H1 (cell line): ENCODE results near the gene ZNF831. TPM values are rescaled to one million over a fixed set of nuclear protein-coding genes. Genes with fewer than 3 reads are reported as not detected.

Experiments used
- CTCF ChIA-PET: fragments of 300-600 bp; sonication (Branson Sonifier 250); formaldehyde crosslinking; loops from one replicate; lab custom pipeline; 2021; ENCODE audit not compliant: partially characterized antibody; lab: Charles Lee
- POLR2A ChIA-PET: fragments of 300-600 bp; sonication (Branson Sonifier 250); formaldehyde crosslinking; loops from one replicate; lab custom pipeline; 2021; ENCODE audit warnings: inconsistent platforms; ENCODE audit not compliant: partially characterized antibody; lab: Charles Lee
- DNase-seq, 2 experiments: peaks; one replicate each; pipeline versions ENCODE4 v3.0.0 to v3.0.0-alpha.2; 2010 to 2022; ENCODE audit warnings: low spot score in 2 of 2, low read depth in 1 of 2, mixed read lengths in 1 of 2
- FAIRE-seq: peaks from 2 replicates; lab custom pipeline; 2011; peaks lifted over from hg19 to GRCh38; lab: Jason Lieb, UNC
- H2AFZ ChIP-seq: 2 replicates; pipeline ENCODE4 v1.8.1; 2012; ENCODE audit warnings: low read length, inconsistent platforms
- H2AK5ac ChIP-seq: 2 replicates; pipeline ENCODE4 v1.6.1; 2013; ENCODE audit warnings: low read depth, low read length
- H2BK120ac ChIP-seq: replicated peaks from 2 replicates; pipeline ENCODE3; 2013; ENCODE audit warnings: low read depth, low read length, inconsistent platforms
- H2BK12ac ChIP-seq: 2 replicates; pipeline ENCODE4 v1.6.1; 2013; ENCODE audit warnings: low read depth, low read length
- H2BK15ac ChIP-seq: 2 replicates; pipeline ENCODE4 v1.6.1; 2013; ENCODE audit warnings: low read length
- H2BK20ac ChIP-seq: 2 replicates; pipeline ENCODE4 v1.6.1; 2013; ENCODE audit warnings: low read length
- H2BK5ac ChIP-seq: 2 replicates; pipeline ENCODE4 v1.6.1; 2013; ENCODE audit warnings: low read depth, low read length
- H3K14ac ChIP-seq: 2 replicates; pipeline ENCODE4 v1.6.1; 2013; ENCODE audit warnings: inconsistent platforms; ENCODE audit not compliant: insufficient read length
- H3K18ac ChIP-seq: 2 replicates; pipeline ENCODE4 v1.6.1; 2013; ENCODE audit warnings: low read length; ENCODE audit errors: extremely low read depth
- H3K23ac ChIP-seq: 2 replicates; pipeline ENCODE4 v1.6.1; 2013; ENCODE audit warnings: inconsistent platforms; ENCODE audit not compliant: insufficient read length
- H3K23me2 ChIP-seq: 2 replicates; pipeline ENCODE4 v1.6.1; 2013; ENCODE audit warnings: low read depth, low read length
- H3K27ac ChIP-seq: 2 replicates; pipeline ENCODE4 v1.6.1; 2011; ENCODE audit warnings: low read depth, low read length, inconsistent platforms
- H3K27me3 ChIP-seq, 4 experiments: replicated peaks in 1 of 4; 1 replicate in 1 of 4; 2 replicates in 3 of 4; pipeline versions ENCODE4 v1.6.1 to v1.8.1; 2011 to 2013; ENCODE audit warnings: low read length in 3 of 4, mild to moderate bottlenecking in 3 of 4, inconsistent platforms in 2 of 4, mixed read lengths in 2 of 4, moderate library complexity in 1 of 4; ENCODE audit not compliant: control insufficient read depth in 3 of 4, insufficient read depth in 3 of 4; ENCODE audit errors: extremely low read depth in 1 of 4
- H3K36me3 ChIP-seq, 4 experiments: 2 replicates each; pipeline versions ENCODE4 v1.6.1 to v1.8.1; 2011 to 2013; ENCODE audit warnings: mild to moderate bottlenecking in 4 of 4, low read length in 3 of 4, moderate library complexity in 2 of 4, control low read depth in 1 of 4, inconsistent platforms in 1 of 4; ENCODE audit not compliant: insufficient read depth in 4 of 4, control insufficient read depth in 2 of 4
- H3K4ac ChIP-seq: replicated peaks from 2 replicates; pipeline ENCODE3; 2013; ENCODE audit warnings: low read length, low read depth, mixed read lengths, inconsistent platforms; ENCODE audit not compliant: insufficient read length
- H3K4me1 ChIP-seq, 4 experiments: replicated peaks in 1 of 4; 1 replicate in 1 of 4; 2 replicates in 3 of 4; pipeline versions ENCODE4 v1.6.1 to v1.8.1; 2011 to 2013; ENCODE audit warnings: low read length in 3 of 4, inconsistent platforms in 2 of 4, mixed read lengths in 1 of 4; ENCODE audit not compliant: insufficient read depth in 4 of 4, control insufficient read depth in 3 of 4
- H3K4me2 ChIP-seq, 2 experiments: 2 replicates each; pipeline versions ENCODE4 v1.6.1 to v1.8.1; 2011 to 2013; ENCODE audit warnings: low read depth in 2 of 2, low read length in 2 of 2, control low read depth in 1 of 2, inconsistent platforms in 1 of 2, mild to moderate bottlenecking in 1 of 2; ENCODE audit not compliant: insufficient read depth in 1 of 2
- H3K4me3 ChIP-seq, 4 experiments: fragments of 200-600, 300-600 bp in 1 of 4; sonication (generic), shearing (Covaris generic), sonication (Bioruptor Twin) in 1 of 4; 2 replicates each; pipeline versions ENCODE4 v1.5.1 to v1.8.1; 2011 to 2016; ENCODE audit warnings: low read length in 4 of 4, low read depth in 3 of 4, control low read depth in 2 of 4, inconsistent platforms in 2 of 4, mild to moderate bottlenecking in 2 of 4, mixed read lengths in 1 of 4, moderate library complexity in 1 of 4; ENCODE audit not compliant: insufficient read depth in 2 of 4; ENCODE audit errors: extremely low read depth in 1 of 4
- H3K56ac ChIP-seq: replicated peaks from 2 replicates; pipeline ENCODE3; 2013; ENCODE audit warnings: low read depth, mild to moderate bottlenecking, mixed read lengths, low read length, inconsistent platforms; ENCODE audit not compliant: insufficient read length
- H3K79me1 ChIP-seq: 2 replicates; pipeline ENCODE4 v1.6.1; 2013; ENCODE audit warnings: low read depth, low read length, control low read depth
- H3K79me2 ChIP-seq, 2 experiments: 2 replicates each; pipeline versions ENCODE4 v1.6.1 to v1.8.1; 2012 to 2013; ENCODE audit warnings: low read length in 2 of 2, mild to moderate bottlenecking in 2 of 2, inconsistent platforms in 1 of 2; ENCODE audit not compliant: insufficient read depth in 2 of 2, control insufficient read depth in 1 of 2
- H3K9ac ChIP-seq, 4 experiments: replicated peaks in 1 of 4; 1 replicate in 1 of 4; 2 replicates in 3 of 4; pipeline versions ENCODE4 v1.6.1 to v1.8.1; 2011 to 2013; ENCODE audit warnings: low read depth in 3 of 4, low read length in 3 of 4, control low read depth in 2 of 4, mild to moderate bottlenecking in 2 of 4, moderate library complexity in 2 of 4, inconsistent platforms in 1 of 4; ENCODE audit errors: extremely low read depth in 1 of 4
- H3K9me3 ChIP-seq, 2 experiments: 2 replicates each; pipeline versions ENCODE4 v1.6.1 to v1.8.1; 2012 to 2013; ENCODE audit warnings: mild to moderate bottlenecking in 2 of 2, moderate library complexity in 2 of 2, control low read depth in 1 of 2, inconsistent platforms in 1 of 2, low read depth in 1 of 2, low read length in 1 of 2, mixed read lengths in 1 of 2; ENCODE audit not compliant: insufficient read depth in 2 of 2
- H4K20me1 ChIP-seq, 2 experiments: replicated peaks in 1 of 2; 2 replicates each; pipeline versions ENCODE3 to v1.8.1; 2011 to 2013; ENCODE audit warnings: inconsistent platforms in 2 of 2, low read length in 2 of 2, mild to moderate bottlenecking in 1 of 2; ENCODE audit not compliant: insufficient read depth in 2 of 2, control insufficient read depth in 1 of 2
- H4K5ac ChIP-seq: 2 replicates; pipeline ENCODE4 v1.6.1; 2013; ENCODE audit warnings: low read length, low read depth, mixed read lengths, inconsistent platforms; ENCODE audit not compliant: insufficient read length
- H4K8ac ChIP-seq: 2 replicates; pipeline ENCODE4 v1.8.0; 2013; ENCODE audit warnings: mild to moderate bottlenecking, moderate library complexity, low read length, inconsistent platforms; ENCODE audit not compliant: insufficient read depth; ENCODE audit errors: extremely low read depth
- H4K91ac ChIP-seq: replicated peaks from 2 replicates; pipeline ENCODE3; 2013; ENCODE audit warnings: low read length, mixed read lengths, inconsistent platforms; ENCODE audit not compliant: insufficient read length
- CEBPB ChIP-seq: IDR thresholded peaks from 2 replicates; pipeline ENCODE4 v1.6.1; 2012; ENCODE audit warnings: low read depth, low read length
- CHD1 ChIP-seq: IDR thresholded peaks from 2 replicates; pipeline ENCODE4 v1.6.1; 2012; ENCODE audit warnings: low read depth, low read length, improper control_type of control experiment
- CTCF ChIP-seq, 3 experiments: IDR thresholded peaks; 1 replicate in 2 of 3; 2 replicates in 1 of 3; pipeline versions ENCODE4 v1.5.1 to v1.6.1; 2011; ENCODE audit warnings: low read length in 3 of 3, mild to moderate bottlenecking in 3 of 3, inconsistent platforms in 2 of 3, low read depth in 1 of 3, moderate library complexity in 1 of 3; ENCODE audit not compliant: insufficient read depth in 1 of 3; ENCODE audit errors: control extremely low read depth in 1 of 3
- E2F6 ChIP-seq: IDR thresholded peaks from 2 replicates; pipeline ENCODE4 v1.6.1; 2012; ENCODE audit warnings: inconsistent platforms
- EGR1 ChIP-seq: IDR thresholded peaks from 2 replicates; pipeline ENCODE4 v1.6.1; 2011; ENCODE audit warnings: low read depth, low read length, borderline replicate concordance
- HDAC2 ChIP-seq, 2 experiments: fragments of 300-600 bp in 1 of 2; sonication (generic) in 1 of 2; IDR thresholded peaks; 2 replicates each; pipeline ENCODE4 v1.6.1; 2011 to 2012; ENCODE audit warnings: low read depth in 2 of 2, low read length in 2 of 2, mild to moderate bottlenecking in 2 of 2, moderate library complexity in 2 of 2, borderline replicate concordance in 1 of 2, inconsistent platforms in 1 of 2
- POLR2A ChIP-seq, 2 experiments: IDR thresholded peaks; 1 replicate in 1 of 2; 2 replicates in 1 of 2; pipeline ENCODE4 v1.6.1; 2011; ENCODE audit warnings: low read depth in 2 of 2, low read length in 2 of 2, mild to moderate bottlenecking in 2 of 2; ENCODE audit errors: control extremely low read depth in 1 of 2
- RAD21 ChIP-seq, 2 experiments: IDR thresholded peaks in 1 of 2; conservative IDR thresholded peaks in 1 of 2; 2 replicates each; pipeline ENCODE4 v1.6.1; 2011; ENCODE audit warnings: low read depth in 2 of 2, low read length in 2 of 2, improper control_type of control experiment in 1 of 2, inconsistent platforms in 1 of 2, mild to moderate bottlenecking in 1 of 2, moderate library complexity in 1 of 2
- RFX5 ChIP-seq: IDR thresholded peaks from 2 replicates; pipeline ENCODE4 v1.6.1; 2011; ENCODE audit warnings: low read depth, low read length, improper control_type of control experiment, borderline replicate concordance
- SIRT6 ChIP-seq: IDR thresholded peaks from one replicate; pipeline ENCODE4 v1.7.1; 2012; ENCODE audit warnings: low read length, inconsistent platforms
- SRF ChIP-seq: IDR thresholded peaks from 2 replicates; pipeline ENCODE4 v1.6.1; 2011; ENCODE audit warnings: mild to moderate bottlenecking, low read depth, low read length, moderate library complexity
- WGBS, 2 experiments: shearing (Covaris generic) in 1 of 2; methylation state at CpG; one replicate each; pipeline versions ENCODE4 v1.1.6 to v1.1.7; 2013 to 2015; ENCODE audit warnings: low lambda C conversion rate in 2 of 2, mixed read lengths in 2 of 2, inconsistent platforms in 1 of 2, low coverage in 1 of 2, missing lambda C conversion rate in 1 of 2; ENCODE audit not compliant: insufficient replicate concordance in 2 of 2, insufficient coverage in 1 of 2, insufficient read length in 1 of 2; ENCODE audit errors: extremely low coverage in 1 of 2, missing lambda C conversion rate in 1 of 2; 5-methylcytosine and 5-hydroxymethylcytosine counted together
- polyA plus RNA-seq, 7 experiments: library from polyadenylated mRNA; depleted of rRNA in 3 of 7; stranded (reverse) in 5 of 7; unstranded in 2 of 7; fragments of >200 nt in 5 of 7; fragments of 200-250 nt in 2 of 7; gene quantifications; 1 replicate in 5 of 7; 2 replicates in 1 of 7; 4 replicates in 1 of 7; pipeline versions ENCODE4 v1.2.1 to v1.2.3, GENCODE V29; 2011 to 2013; ENCODE audit warnings: missing spikeins in 2 of 7, mixed read lengths in 2 of 7
- total RNA-seq: library from RNA; stranded (reverse); fragmentation: NEBNext Ultra II Directional; extraction: Animal tissue kit (Norgen Biotek cat#: 25700); gene quantifications from 2 replicates; pipeline ENCODE4 v1.2.1, GENCODE V29; 2021

ZNF831 gene
- total and polyA plus RNA-seq, 2 of the 8 experiments (the other 6 are each of a cell fraction or from before 2014, with no cell fraction given), result not detected

GRCh38 chr20:59159091-59159490 is 4.5 kb upstream of the ZNF831 start:
- Histone ChIP-seq H3K18ac (no peak overlapping the region), H4K20me1 (no peaks in the 10 kb centered on the region), H3K9me3 (no peaks in the 10 kb centered on the region), H3K79me1 (no peaks in the 10 kb centered on the region), H3K79me2 (no peaks in the 10 kb centered on the region), H2AFZ (no peak overlapping the region), H3K4me2 (no peak overlapping the region), H3K23me2 (no peaks in the 10 kb centered on the region), H2BK5ac (no peak overlapping the region), H3K9ac (no peak overlapping the region), H3K27me3 (no peaks in the 10 kb centered on the region), H3K4me3 (no peak overlapping the region), H3K56ac (no peak overlapping the region), H2BK12ac (no peak overlapping the region), H3K27ac (no peak overlapping the region), H3K23ac (no peak overlapping the region), H4K91ac (no peak overlapping the region), H2BK120ac (no peak overlapping the region), H2BK20ac (no peak overlapping the region), H2BK15ac (no peak overlapping the region), H4K5ac (no peak overlapping the region), H3K4me1 (peaks cover 2 to 6% (median 4%) of the 10 kb centered on the region in 4 experiments; a peak in 6 of 7 replicates), H4K8ac (no peak overlapping the region), H2AK5ac (no peak overlapping the region), H3K4ac (no peak overlapping the region), H3K36me3 (no peaks in the 10 kb centered on the region), H3K14ac (no peak overlapping the region)
- POLR2A ChIA-PET, result no interaction called here
- no peak for TF ChIP-seq CHD1
- TF ChIP-seq POLR2A (IDR thresholded peaks at IDR 0.05; ENCODE audit: control extremely low read depth in 1 of 2, low read depth in 2 of 2, low read length in 2 of 2), result no peak
- no peak for TF ChIP-seq CEBPB
- TF ChIP-seq E2F6, result no peak
- TF ChIP-seq RAD21 (IDR thresholded peaks at IDR 0.05 in 1 of 2, conservative IDR thresholded peaks at IDR 0.05 in 1 of 2; ENCODE audit: low read depth in 2 of 2, low read length in 2 of 2), result peak; percentile 66 to 71
- TF ChIP-seq CTCF (IDR thresholded peaks at IDR 0.05; ENCODE audit: control extremely low read depth in 1 of 3, insufficient read depth in 1 of 3, low read depth in 1 of 3, low read length in 3 of 3), result peak; percentile 43 to 56 (median 53)
- TF ChIP-seq SRF, result no peak
- no peak for TF ChIP-seq RFX5
- no peak for TF ChIP-seq EGR1
- TF ChIP-seq HDAC2 (IDR thresholded peaks at IDR 0.05; ENCODE audit: borderline replicate concordance in 1 of 2, low read depth in 2 of 2, low read length in 2 of 2), result no peak
- no peak for TF ChIP-seq SIRT6
- FAIRE-seq, result no peak
- WGBS, 2 experiments, result 57% methylated on average over 3 of the region's 3 CpGs; no CpG with 5 or more reads in 1 of the 2 experiments
- CTCF ChIA-PET, result interaction anchor here (0.6 to 3.4 kb wide), 10 partner anchors 14 to 678 kb away, joined by 3 to 20 read pairs (median 4); no protein-coding TSS in a partner anchor
- DNase-seq, result peak in 1 of 2 experiments; percentile 64
